ENCODE results near the gene POPDC3.

- TF ChIP-seq EZH2 (IDR thresholded peaks at IDR 0.05; ENCODE audit: borderline replicate concordance, low read depth, low read length, severe bottlenecking) = no peak
- TF ChIP-seq CTCF (IDR thresholded peaks at IDR 0.05; ENCODE audit: borderline replicate concordance, extremely low read depth, low read length, poor library complexity, severe bottlenecking) = no peak
These were observed 57.1 kb downstream of the POPDC3 start for GRCh38 chr6:105122717-105123116.
